Mesenchymal stem cell (in vitro differentiated cells and primary cell): ENCODE results near the gene INPP4A.

Experiments
- DNase-seq: peaks from one replicate; pipeline ENCODE4 v3.0.0-alpha.2; 2013
- H2AFZ ChIP-seq: one replicate; pipeline ENCODE4 v1.6.1; 2013; ENCODE audit warnings: low read depth, mild to moderate bottlenecking, control low read depth, inconsistent platforms, low read length, moderate library complexity
- H2AK5ac ChIP-seq: 2 replicates; pipeline ENCODE4 v1.6.1; 2013; ENCODE audit warnings: low read length, moderate library complexity, mild to moderate bottlenecking, inconsistent platforms; ENCODE audit not compliant: severe bottlenecking
- H2BK120ac ChIP-seq: one replicate; pipeline ENCODE4 v1.6.1; 2013; ENCODE audit warnings: low read depth, mild to moderate bottlenecking, inconsistent platforms, low read length, moderate library complexity
- H2BK12ac ChIP-seq, 2 experiments: one replicate each; pipeline ENCODE4 v1.6.1; 2013; ENCODE audit warnings: inconsistent platforms in 2 of 2, low read length in 2 of 2, mild to moderate bottlenecking in 2 of 2, moderate library complexity in 2 of 2, control low read depth in 1 of 2
- H2BK15ac ChIP-seq: one replicate; pipeline ENCODE4 v1.6.1; 2013; ENCODE audit warnings: mild to moderate bottlenecking, low read depth, inconsistent platforms; ENCODE audit not compliant: poor library complexity, severe bottlenecking
- H2BK5ac ChIP-seq: 2 replicates; pipeline ENCODE4 v1.6.1; 2013; ENCODE audit warnings: low read depth, mild to moderate bottlenecking, low read length, control low read depth, inconsistent platforms; ENCODE audit not compliant: poor library complexity, severe bottlenecking
- H3K14ac ChIP-seq, 2 experiments: one replicate each; pipeline ENCODE4 v1.6.1; 2013; ENCODE audit warnings: inconsistent platforms in 2 of 2, low read length in 2 of 2, control low read depth in 1 of 2, mild to moderate bottlenecking in 1 of 2, moderate library complexity in 1 of 2
- H3K18ac ChIP-seq, 2 experiments: one replicate each; pipeline ENCODE4 v1.6.1; 2013; ENCODE audit warnings: inconsistent platforms in 2 of 2, low read length in 2 of 2, control low read depth in 1 of 2, low read depth in 1 of 2, mild to moderate bottlenecking in 1 of 2
- H3K23ac ChIP-seq, 2 experiments: one replicate each; pipeline ENCODE4 v1.6.1; 2013; ENCODE audit warnings: inconsistent platforms in 2 of 2, low read length in 2 of 2, mild to moderate bottlenecking in 2 of 2, moderate library complexity in 2 of 2, control low read depth in 1 of 2
- H3K27ac ChIP-seq: 2 replicates; pipeline ENCODE4 v1.5.1; 2013; ENCODE audit warnings: mild to moderate bottlenecking, moderate library complexity, low read length, control low read depth, inconsistent platforms; ENCODE audit not compliant: poor library complexity, severe bottlenecking
- H3K27me3 ChIP-seq, 2 experiments: 2 replicates each; pipeline versions ENCODE4 v1.6.1 to v1.7.0; 2013; ENCODE audit warnings: low read length in 2 of 2, mild to moderate bottlenecking in 2 of 2, moderate library complexity in 2 of 2, control low read depth in 1 of 2, inconsistent platforms in 1 of 2; ENCODE audit not compliant: control insufficient read depth in 1 of 2, insufficient read depth in 1 of 2
- H3K36me3 ChIP-seq, 2 experiments: 2 replicates each; pipeline versions ENCODE4 v1.6.1 to v1.7.0; 2013; ENCODE audit warnings: low read length in 2 of 2, control low read depth in 1 of 2, inconsistent platforms in 1 of 2, low read depth in 1 of 2, mild to moderate bottlenecking in 1 of 2; ENCODE audit not compliant: insufficient read depth in 2 of 2, control insufficient read depth in 1 of 2
- H3K4ac ChIP-seq, 2 experiments: one replicate each; pipeline ENCODE4 v1.6.1; 2013; ENCODE audit warnings: inconsistent platforms in 2 of 2, low read length in 2 of 2, mild to moderate bottlenecking in 2 of 2, moderate library complexity in 2 of 2, control low read depth in 1 of 2, low read depth in 1 of 2
- H3K4me1 ChIP-seq: 2 replicates; pipeline ENCODE4 v1.6.1; 2013; ENCODE audit warnings: low read depth, low read length, control low read depth; ENCODE audit not compliant: control insufficient read depth, insufficient read depth
- H3K4me2 ChIP-seq: 2 replicates; pipeline ENCODE4 v1.6.1; 2013; ENCODE audit warnings: low read length, mild to moderate bottlenecking, inconsistent platforms; ENCODE audit not compliant: poor library complexity, severe bottlenecking
- H3K4me3 ChIP-seq, 2 experiments: 2 replicates each; pipeline versions ENCODE4 v1.5.1 to v1.7.0; 2013; ENCODE audit warnings: low read length in 2 of 2, mild to moderate bottlenecking in 2 of 2, control low read depth in 1 of 2, low read depth in 1 of 2; ENCODE audit not compliant: insufficient read depth in 1 of 2
- H3K79me1 ChIP-seq: replicated peaks from 2 replicates; pipeline ENCODE4 v1.6.1; 2013; ENCODE audit warnings: mild to moderate bottlenecking, control low read depth, low read length, inconsistent platforms; ENCODE audit not compliant: poor library complexity, severe bottlenecking
- H3K9ac ChIP-seq: 2 replicates; pipeline ENCODE4 v1.7.0; 2013; ENCODE audit warnings: mild to moderate bottlenecking, low read length, moderate library complexity
- H3K9me3 ChIP-seq: 2 replicates; pipeline ENCODE4 v1.7.0; 2013; ENCODE audit warnings: mild to moderate bottlenecking, low read length; ENCODE audit not compliant: control insufficient read depth
- H4K8ac ChIP-seq: one replicate; pipeline ENCODE4 v1.6.1; 2013; ENCODE audit warnings: inconsistent platforms, mild to moderate bottlenecking, low read length, moderate library complexity
- H4K91ac ChIP-seq: one replicate; pipeline ENCODE4 v1.6.1; 2013; ENCODE audit warnings: mild to moderate bottlenecking, low read length, inconsistent platforms
- WGBS: methylation state at CpG from one replicate; pipeline ENCODE4 v1.1.7; 2013; ENCODE audit warnings: mixed read lengths; 5-methylcytosine and 5-hydroxymethylcytosine counted together

The INPP4A gene

DNA sequence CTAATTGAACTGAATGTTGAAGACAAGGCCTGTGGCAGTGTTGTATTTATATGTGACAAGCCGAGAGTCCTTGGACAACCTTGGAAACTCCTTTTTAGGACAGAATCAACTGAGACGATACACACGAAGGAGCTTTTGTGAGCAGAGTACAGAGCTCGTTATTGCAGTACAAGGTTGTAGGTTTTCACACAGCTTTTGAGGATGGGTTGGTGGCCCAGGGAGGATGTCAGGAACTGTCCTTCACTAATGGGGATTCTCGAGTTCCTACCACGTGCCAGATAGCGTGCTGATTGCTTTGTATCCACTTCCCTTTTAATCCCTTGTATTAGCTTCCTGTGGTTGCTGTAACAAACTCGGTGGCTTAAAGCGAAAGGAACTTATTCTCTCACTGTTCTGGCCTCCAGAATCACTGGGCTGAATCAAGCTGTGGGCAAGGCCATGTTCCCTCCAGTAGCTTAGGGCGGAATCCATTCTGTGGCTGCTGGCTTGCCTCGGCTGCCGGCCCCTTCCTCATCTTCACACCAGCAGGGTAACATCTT, 20.2 kb downstream of the INPP4A start:
- Histone ChIP-seq H4K8ac (no peak overlapping the region), H3K4me3 (no peak overlapping the region), H3K4me1 (peaks cover 13% of the 10 kb centered on the region), H3K27ac (no peak overlapping the region), H4K91ac (no peak overlapping the region), H3K14ac (no peak overlapping the region), H3K9ac (no peak overlapping the region), H2BK5ac (no peak overlapping the region), H3K23ac (no peak overlapping the region), H2AFZ (no peak overlapping the region), H3K4me2 (no peak overlapping the region), H2BK12ac (no peak overlapping the region), H3K36me3 (peaks cover 0 to 7% of the 10 kb centered on the region in 2 experiments), H3K18ac (no peak overlapping the region), H3K79me1 (peaks cover 48% of the 10 kb centered on the region), H2BK120ac (no peak overlapping the region), H3K27me3 (no peaks in the 10 kb centered on the region), H3K4ac (no peak overlapping the region), H2AK5ac (no peak overlapping the region), H3K9me3 (no peaks in the 10 kb centered on the region), H2BK15ac (no peak overlapping the region)
- 89% methylated on average over 11 of the region's 12 CpGs for WGBS
- DNase-seq: peak; percentile 32

DNA sequence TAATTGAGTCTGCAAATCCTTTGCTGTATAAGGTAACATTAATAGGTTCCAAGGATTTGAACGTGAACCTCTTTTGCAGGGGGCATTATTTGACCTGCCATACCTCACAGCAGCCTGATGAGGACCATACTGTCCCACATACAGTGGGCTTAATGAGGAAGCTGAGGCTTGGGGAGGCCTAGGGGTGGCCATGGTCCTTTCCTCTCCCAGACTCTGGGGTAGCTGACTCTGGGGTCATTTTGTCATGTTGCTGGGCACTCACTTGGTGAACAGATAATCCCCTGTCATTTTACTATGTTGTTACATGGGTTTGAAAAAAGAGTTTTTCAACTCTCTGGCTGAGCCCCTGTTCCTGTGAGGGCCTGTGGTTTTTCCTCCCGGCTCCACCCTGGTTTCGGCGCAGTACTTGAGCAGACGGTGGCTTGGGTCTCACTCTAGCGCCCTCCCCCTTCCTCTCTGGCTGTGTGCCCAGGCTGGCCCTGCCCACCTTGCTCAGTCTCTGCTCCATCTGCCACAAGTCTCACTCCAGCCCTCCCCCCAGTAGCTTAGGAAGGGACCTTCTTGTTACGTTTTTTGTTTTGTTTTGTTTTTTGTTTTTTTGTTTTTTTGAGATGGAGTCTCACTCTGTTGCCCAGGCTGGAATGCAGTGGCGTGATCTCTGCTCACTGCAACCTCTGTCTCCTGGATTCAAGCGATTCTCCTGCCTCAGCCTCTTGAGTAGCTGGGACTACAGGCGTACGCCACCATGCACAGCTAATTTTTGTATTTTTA, 21.0 kb downstream of the INPP4A start:
- WGBS: 68% methylated on average over 11 of the region's 11 CpGs

DNA sequence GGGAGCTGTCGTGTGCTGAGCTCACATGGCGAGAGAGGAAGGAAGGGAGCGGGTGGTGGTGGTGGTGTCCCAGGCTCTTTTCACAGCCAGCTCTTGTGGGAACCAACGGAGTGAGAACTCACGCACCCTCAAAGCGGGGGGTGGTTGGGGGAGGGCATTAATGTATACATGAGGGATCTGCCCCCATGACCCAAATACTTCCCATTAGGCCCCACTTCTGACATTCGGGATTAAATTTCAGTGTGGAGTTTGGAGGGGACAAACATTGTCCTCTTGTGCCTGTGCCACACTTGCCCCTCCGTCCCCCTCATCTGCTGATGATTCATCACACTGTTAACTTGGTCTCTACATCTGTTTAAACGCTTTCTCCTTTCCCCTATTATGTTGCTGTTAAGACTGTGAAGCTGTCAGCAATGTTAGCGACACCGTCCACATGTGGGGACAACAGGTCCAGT, 22.5 kb downstream of the INPP4A start:
- H3K4me2 ChIP-seq: no peak overlapping the region
- 88% methylated on average over 9 of the region's 11 CpGs for WGBS

More for the DNA sequence above, 21.0 kb downstream of the INPP4A start:
- H4K8ac ChIP-seq: peak overlapping the region; percentile 29
- no peak overlapping the region for H3K27ac ChIP-seq
- no peak overlapping the region for H2AFZ ChIP-seq
- peaks cover 49% of the 10 kb centered on the region for H3K79me1 ChIP-seq
- no peak overlapping the region for H3K4me2 ChIP-seq
- H3K23ac ChIP-seq: no peak overlapping the region
- H3K9ac ChIP-seq: no peak overlapping the region
- H3K4me1 ChIP-seq: peaks cover 13% of the 10 kb centered on the region
- no peak overlapping the region for H3K4me3 ChIP-seq
- H2AK5ac ChIP-seq: no peak overlapping the region
- H2BK5ac ChIP-seq: no peak overlapping the region
- no peak overlapping the region for H2BK12ac ChIP-seq
- H3K4ac ChIP-seq: peak overlapping the region in 1 of 2 experiments; percentile 1
- peak overlapping the region in 1 of 2 experiments; percentile 51 for H3K18ac ChIP-seq
- H3K27me3 ChIP-seq: no peaks in the 10 kb centered on the region
- H4K91ac ChIP-seq: no peak overlapping the region
- no peak overlapping the region for H2BK120ac ChIP-seq
- H3K14ac ChIP-seq: no peak overlapping the region
- H3K36me3 ChIP-seq: peaks cover 0 to 11% of the 10 kb centered on the region in 2 experiments
- no peaks in the 10 kb centered on the region for H3K9me3 ChIP-seq
- DNase-seq: peak; percentile 55
- no peak overlapping the region for H2BK15ac ChIP-seq

DNA sequence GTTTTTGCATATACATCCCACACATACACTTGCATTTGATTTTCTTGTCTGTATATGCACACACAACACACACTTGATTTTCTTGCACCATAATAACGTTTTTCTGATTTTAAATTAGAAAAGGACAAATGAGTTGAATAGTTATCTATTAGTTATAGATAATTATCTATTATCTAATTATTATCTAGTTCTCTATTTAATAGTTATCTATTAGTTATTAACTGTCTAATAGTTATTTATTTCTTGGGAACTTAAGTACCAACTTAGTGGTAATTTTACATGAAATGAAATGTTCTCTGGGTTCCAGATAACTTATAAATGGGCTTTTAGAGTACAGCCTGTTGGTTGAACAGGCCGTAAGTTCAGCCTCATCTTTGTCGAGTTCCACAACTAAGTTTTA, 23.0 kb downstream of the INPP4A start:
- H2AK5ac ChIP-seq: no peak overlapping the region
- peaks cover 54% of the 10 kb centered on the region for H3K79me1 ChIP-seq
- H3K4me3 ChIP-seq: no peak overlapping the region
- no peak overlapping the region for H2BK15ac ChIP-seq
- H3K4me2 ChIP-seq: no peak overlapping the region
- no CpG with 5 or more reads among the region's 3 CpGs for WGBS
- no peaks in the 10 kb centered on the region for H3K9me3 ChIP-seq
- H2AFZ ChIP-seq: no peak overlapping the region
- H3K14ac ChIP-seq: no peak overlapping the region
- no peak overlapping the region for H3K27ac ChIP-seq
- no peak overlapping the region for H3K4ac ChIP-seq
- peaks cover 0 to 15% of the 10 kb centered on the region in 2 experiments for H3K36me3 ChIP-seq
- H4K91ac ChIP-seq: no peak overlapping the region
- no peak overlapping the region for H3K9ac ChIP-seq
- no peak overlapping the region for H3K18ac ChIP-seq
- H2BK120ac ChIP-seq: no peak overlapping the region
- H4K8ac ChIP-seq: no peak overlapping the region
- no peak overlapping the region for H2BK12ac ChIP-seq
- no peaks in the 10 kb centered on the region for H3K27me3 ChIP-seq
- peaks cover 11% of the 10 kb centered on the region for H3K4me1 ChIP-seq
- DNase-seq: no peak
- H3K23ac ChIP-seq: no peak overlapping the region
- H2BK5ac ChIP-seq: no peak overlapping the region

More for the DNA sequence above, 22.5 kb downstream of the INPP4A start:
- Histone ChIP-seq H3K18ac (no peak overlapping the region), H2AFZ (no peak overlapping the region), H2BK15ac (no peak overlapping the region), H3K4me1 (peaks cover 11% of the 10 kb centered on the region), H2BK120ac (no peak overlapping the region), H3K9ac (no peak overlapping the region), H3K23ac (no peak overlapping the region), H3K27ac (no peak overlapping the region), H4K8ac (no peak overlapping the region), H3K4ac (no peak overlapping the region), H2AK5ac (no peak overlapping the region), H3K36me3 (peaks cover 0 to 15% of the 10 kb centered on the region in 2 experiments), H3K27me3 (no peaks in the 10 kb centered on the region), H4K91ac (no peak overlapping the region), H3K4me3 (no peak overlapping the region), H3K79me1 (peaks cover 49% of the 10 kb centered on the region), H3K14ac (no peak overlapping the region), H2BK12ac (no peak overlapping the region), H3K9me3 (no peaks in the 10 kb centered on the region), H2BK5ac (no peak overlapping the region)
- DNase-seq: no peak
